HG02798 (cell line): ENCODE results near the gene KIAA1210.
A peak's percentile ranks its signal among the peaks of the same experiment; 100 is the strongest.

ENCODE experiments used
- ATAC-seq: cut with Tn5 transposase; IDR thresholded peaks from one replicate; pipeline ENCODE4 v1.9.1; 2021; ENCODE audit warnings: mild to moderate bottlenecking; ENCODE audit not compliant: unreplicated experiment, poor library complexity

The KIAA1210 gene

GRCh38 chrX:119094819-119095218, 32.8 kb downstream of the KIAA1210 start:
- no peak for ATAC-seq

- ATAC-seq = no peak
These were observed 33.4 kb downstream of the KIAA1210 start for GRCh38 chrX:119093991-119094735.

GRCh38 chrX:119090627-119091026, 37.0 kb downstream of the KIAA1210 start:
- ATAC-seq = no peak

- no peak for ATAC-seq
These were observed 38.0 kb downstream of the KIAA1210 start for GRCh38 chrX:119089619-119090018.

- no peak for ATAC-seq
These were observed 40.5 kb downstream of the KIAA1210 start for GRCh38 chrX:119087121-119087520.

GRCh38 chrX:119084766-119085165, 42.8 kb downstream of the KIAA1210 start:
- ATAC-seq = no peak

GRCh38 chrX:119082278-119082677, 45.3 kb downstream of the KIAA1210 start:
- ATAC-seq = no peak

- no peak for ATAC-seq
These were observed 52.2 kb downstream of the KIAA1210 start for GRCh38 chrX:119075270-119076025.

- ATAC-seq = no peak
These were observed 53.7 kb downstream of the KIAA1210 start for GRCh38 chrX:119073911-119074310.

- ATAC-seq = no peak
These were observed 54.3 kb downstream of the KIAA1210 start for GRCh38 chrX:119073200-119073905.

GRCh38 chrX:119072744-119073143, 54.9 kb downstream of the KIAA1210 start, which contains the start of gene CT47C1:
Gene CT47C1, plus strand, starts transcription at chrX:119072993. Its CDS starts 233 bp downstream, at chrX:119073226.
- ATAC-seq = no peak

- peak; percentile 66 for ATAC-seq
These were observed 56.2 kb downstream of the KIAA1210 start for GRCh38 chrX:119071381-119071780.

- no peak for ATAC-seq
These were observed 57.9 kb downstream of the KIAA1210 start for GRCh38 chrX:119069762-119070161.

- ATAC-seq = no peak
These were observed 58.5 kb downstream of the KIAA1210 start for GRCh38 chrX:119069128-119069527.

GRCh38 chrX:119067023-119067739, 60.4 kb downstream of the KIAA1210 start:
- ATAC-seq = no peak

GRCh38 chrX:119063428-119063827, 64.2 kb downstream of the KIAA1210 start:
- ATAC-seq = no peak

GRCh38 chrX:119062750-119063374, 64.8 kb downstream of the KIAA1210 start:
- no peak for ATAC-seq

GRCh38 chrX:119055687-119056086, 71.9 kb downstream of the KIAA1210 start:
- ATAC-seq = no peak

GRCh38 chrX:119045884-119046283, 81.7 kb downstream of the KIAA1210 start:
- ATAC-seq = no peak

GRCh38 chrX:119042996-119043395, 84.6 kb downstream of the KIAA1210 start:
- no peak for ATAC-seq
